ENCODE results near the gene SEPTIN8. TPM values are rescaled to one million over a fixed set of nuclear protein-coding genes. Genes with fewer than 3 reads are reported as not detected.
A peak's percentile ranks its signal among the peaks of the same experiment; 100 is the strongest.

SEPTIN8 gene
- total RNA-seq, 1 donor from 2014 or later = 97.5 TPM

DNA sequence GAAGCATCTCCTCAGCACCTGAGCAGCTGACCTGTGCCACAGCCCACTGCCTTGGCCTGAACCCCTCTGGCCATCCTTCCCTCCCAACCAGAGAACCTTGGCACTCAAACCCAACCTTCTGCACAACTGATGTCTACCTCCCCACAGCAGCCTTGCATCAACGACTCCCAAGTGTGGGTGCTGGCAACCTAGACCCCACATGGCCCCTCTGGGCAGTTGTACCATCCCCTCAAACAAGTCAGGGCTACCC is 10.3 kb downstream of the SEPTIN8 start:
- no peaks in the 10 kb centered on the region for H3K9me3 ChIP-seq (ENCODE audit: insufficient read depth, low read depth, low read length)
- H3K27ac ChIP-seq (ENCODE audit: low read depth, low read length) = no peak overlapping the region
- H2AFZ ChIP-seq (ENCODE audit: low read depth, low read length) = no peak overlapping the region
- H4K20me1 ChIP-seq (ENCODE audit: insufficient read depth, low read length) = peaks cover 58% of the 10 kb centered on the region
- Mint-ChIP-seq H3K4me1 (ENCODE audit: low read depth, unreplicated experiment) (peaks cover 28% of the 10 kb centered on the region), H3K27ac (ENCODE audit: unreplicated experiment) (peak overlapping the region; percentile 89), H3K36me3 (ENCODE audit: low read depth, unreplicated experiment) (peaks cover 17% of the 10 kb centered on the region), H3K4me3 (ENCODE audit: unreplicated experiment) (no peak overlapping the region), H3K27me3 (ENCODE audit: low read depth, unreplicated experiment) (no peaks in the 10 kb centered on the region), H3K9me3 (ENCODE audit: unreplicated experiment) (no peaks in the 10 kb centered on the region)
- TF ChIP-seq EZH2 (IDR thresholded peaks at IDR 0.05; ENCODE audit: insufficient read depth, low read length) = no peak
- TF ChIP-seq, protein P1, sequence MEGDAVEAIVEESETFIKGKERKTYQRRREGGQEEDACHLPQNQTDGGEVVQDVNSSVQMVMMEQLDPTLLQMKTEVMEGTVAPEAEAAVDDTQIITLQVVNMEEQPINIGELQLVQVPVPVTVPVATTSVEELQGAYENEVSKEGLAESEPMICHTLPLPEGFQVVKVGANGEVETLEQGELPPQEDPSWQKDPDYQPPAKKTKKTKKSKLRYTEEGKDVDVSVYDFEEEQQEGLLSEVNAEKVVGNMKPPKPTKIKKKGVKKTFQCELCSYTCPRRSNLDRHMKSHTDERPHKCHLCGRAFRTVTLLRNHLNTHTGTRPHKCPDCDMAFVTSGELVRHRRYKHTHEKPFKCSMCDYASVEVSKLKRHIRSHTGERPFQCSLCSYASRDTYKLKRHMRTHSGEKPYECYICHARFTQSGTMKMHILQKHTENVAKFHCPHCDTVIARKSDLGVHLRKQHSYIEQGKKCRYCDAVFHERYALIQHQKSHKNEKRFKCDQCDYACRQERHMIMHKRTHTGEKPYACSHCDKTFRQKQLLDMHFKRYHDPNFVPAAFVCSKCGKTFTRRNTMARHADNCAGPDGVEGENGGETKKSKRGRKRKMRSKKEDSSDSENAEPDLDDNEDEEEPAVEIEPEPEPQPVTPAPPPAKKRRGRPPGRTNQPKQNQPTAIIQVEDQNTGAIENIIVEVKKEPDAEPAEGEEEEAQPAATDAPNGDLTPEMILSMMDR (IDR thresholded peaks at IDR 0.05; ENCODE audit: insufficient read depth, low read depth, low read length) = no peak
- H3K36me3 ChIP-seq (ENCODE audit: insufficient read depth, low read length) = peaks cover 7% of the 10 kb centered on the region
- no peak overlapping the region for H3K4me2 ChIP-seq (ENCODE audit: low read length)
- no peaks in the 10 kb centered on the region for H3K27me3 ChIP-seq (ENCODE audit: insufficient read depth, low read length)
- FAIRE-seq (no peak), DNase-seq (ENCODE audit: low read depth) (no peak)
- H3K9ac ChIP-seq (ENCODE audit: low read length) = no peak overlapping the region
- H3K4me1 ChIP-seq (ENCODE audit: insufficient read depth, low read length) = peaks cover 15% of the 10 kb centered on the region
- H3K4me3 ChIP-seq (ENCODE audit: insufficient read depth, low read depth, low read length) = no peak overlapping the region
- peaks cover 53% of the 10 kb centered on the region for H3K79me2 ChIP-seq (ENCODE audit: insufficient read depth, low read length)

DNA sequence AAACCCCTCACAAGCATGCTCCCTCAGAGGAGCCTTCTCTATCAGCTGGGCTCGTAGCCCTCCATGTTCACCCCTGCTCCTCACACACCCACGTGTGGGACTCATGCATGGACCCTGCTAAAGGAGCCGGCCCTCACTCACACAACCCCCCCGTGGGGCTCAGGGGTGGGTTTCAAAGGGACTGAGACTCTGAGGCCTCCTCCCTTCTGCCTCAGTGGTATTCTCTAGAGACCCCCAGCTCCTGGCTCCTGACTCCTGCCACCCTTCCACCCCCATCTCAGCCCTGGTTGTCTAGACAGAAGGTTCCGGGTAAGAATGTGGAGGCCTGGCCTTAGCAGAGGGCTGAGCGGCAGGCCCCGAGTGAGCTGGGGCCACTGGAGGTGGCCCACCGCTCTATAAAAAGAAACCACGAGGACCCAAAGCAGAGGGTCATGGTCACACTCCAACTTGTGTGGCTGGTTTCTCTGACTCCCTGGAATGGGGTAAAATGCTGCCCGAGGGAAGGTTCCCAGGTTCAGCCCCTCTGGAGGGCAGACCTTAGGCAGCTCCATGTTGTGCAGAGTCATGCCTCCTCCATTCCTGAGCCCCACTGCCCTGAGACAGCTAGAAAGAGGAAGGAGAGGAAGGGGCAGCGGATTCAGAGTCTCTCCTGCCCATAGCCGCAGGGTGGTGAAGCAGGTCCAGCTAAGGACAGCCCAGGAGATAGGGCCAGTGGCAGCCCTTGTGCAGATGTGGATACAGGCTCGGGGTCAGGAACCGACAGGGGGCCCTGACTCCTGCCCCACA is 10.8 kb downstream of the SEPTIN8 start:
- H3K9ac ChIP-seq (ENCODE audit: low read length) = no peak overlapping the region
- no peak overlapping the region for H2AFZ ChIP-seq (ENCODE audit: low read depth, low read length)
- DNase-seq (ENCODE audit: low read depth) (no peak), FAIRE-seq (no peak)
- H3K27ac Mint-ChIP-seq (ENCODE audit: unreplicated experiment) = no peak overlapping the region
- peaks cover 15% of the 10 kb centered on the region for H3K4me1 ChIP-seq (ENCODE audit: insufficient read depth, low read length)
- H3K36me3 Mint-ChIP-seq (ENCODE audit: low read depth, unreplicated experiment) = peaks cover 20% of the 10 kb centered on the region
- H3K4me2 ChIP-seq (ENCODE audit: low read length) = no peak overlapping the region
- peaks cover 24% of the 10 kb centered on the region for H3K4me1 Mint-ChIP-seq (ENCODE audit: low read depth, unreplicated experiment)
- no peak overlapping the region for H3K4me3 ChIP-seq (ENCODE audit: insufficient read depth, low read depth, low read length)
- H3K27me3 ChIP-seq (ENCODE audit: insufficient read depth, low read length) = no peaks in the 10 kb centered on the region
- peaks cover 7% of the 10 kb centered on the region for H3K36me3 ChIP-seq (ENCODE audit: insufficient read depth, low read length)
- peaks cover 56% of the 10 kb centered on the region for H4K20me1 ChIP-seq (ENCODE audit: insufficient read depth, low read length)
- TF ChIP-seq, protein P1 (IDR thresholded peaks at IDR 0.05; ENCODE audit: insufficient read depth, low read depth, low read length) = no peak
- TF ChIP-seq EZH2 (IDR thresholded peaks at IDR 0.05; ENCODE audit: insufficient read depth, low read length) = no peak
- H3K79me2 ChIP-seq (ENCODE audit: insufficient read depth, low read length) = peaks cover 48% of the 10 kb centered on the region
- H3K27ac ChIP-seq (ENCODE audit: low read depth, low read length) = no peak overlapping the region
- no peaks in the 10 kb centered on the region for H3K9me3 ChIP-seq (ENCODE audit: insufficient read depth, low read depth, low read length)
- no peaks in the 10 kb centered on the region for H3K27me3 Mint-ChIP-seq (ENCODE audit: low read depth, unreplicated experiment)
- no peak overlapping the region for H3K4me3 Mint-ChIP-seq (ENCODE audit: unreplicated experiment)
- no peaks in the 10 kb centered on the region for H3K9me3 Mint-ChIP-seq (ENCODE audit: unreplicated experiment)

DNA sequence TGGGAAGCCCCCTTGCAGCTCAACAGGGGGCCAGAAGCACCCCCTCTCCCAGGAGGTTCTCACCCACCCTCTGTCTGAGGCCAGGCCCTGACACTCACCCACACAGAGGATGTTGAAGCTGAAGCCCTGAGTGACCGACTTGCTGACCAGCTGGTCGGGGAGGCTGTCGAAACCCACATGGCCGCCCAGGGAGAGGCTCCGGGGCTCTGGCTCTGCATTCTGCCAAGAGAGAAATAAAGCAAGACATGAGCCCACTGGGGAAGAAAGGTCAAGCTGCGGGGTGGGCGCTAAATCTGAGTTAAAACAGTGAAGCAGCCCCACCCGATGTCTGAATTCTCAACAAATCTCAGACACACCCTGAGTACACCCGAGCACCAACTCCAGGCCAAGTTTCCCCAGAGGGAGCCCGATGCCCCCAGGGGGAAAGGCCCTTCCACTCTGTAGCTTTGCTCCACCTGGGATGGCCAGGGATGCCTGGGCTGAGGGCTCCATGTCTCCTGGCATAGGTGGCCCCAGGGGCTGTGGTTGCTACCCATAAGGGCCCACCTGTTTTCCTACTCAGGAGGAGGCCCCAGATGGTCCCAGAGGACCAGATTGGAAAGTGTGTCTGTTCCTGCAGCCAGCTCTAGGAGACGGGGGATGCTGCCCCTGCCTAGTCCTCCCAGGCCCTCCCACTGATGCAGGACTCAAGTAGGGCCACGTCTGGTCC is 11.6 kb downstream of the SEPTIN8 start:
- FAIRE-seq (no peak), DNase-seq (ENCODE audit: low read depth) (no peak)
- H3K4me3 ChIP-seq (ENCODE audit: insufficient read depth, low read depth, low read length) = no peak overlapping the region
- H3K79me2 ChIP-seq (ENCODE audit: insufficient read depth, low read length) = peaks cover 40% of the 10 kb centered on the region
- H3K36me3 ChIP-seq (ENCODE audit: insufficient read depth, low read length) = peaks cover 8% of the 10 kb centered on the region
- Mint-ChIP-seq H3K4me1 (ENCODE audit: low read depth, unreplicated experiment) (peaks cover 19% of the 10 kb centered on the region), H3K4me3 (ENCODE audit: unreplicated experiment) (no peak overlapping the region), H3K36me3 (ENCODE audit: low read depth, unreplicated experiment) (peaks cover 22% of the 10 kb centered on the region), H3K27me3 (ENCODE audit: low read depth, unreplicated experiment) (no peaks in the 10 kb centered on the region), H3K27ac (ENCODE audit: unreplicated experiment) (no peak overlapping the region), H3K9me3 (ENCODE audit: unreplicated experiment) (no peaks in the 10 kb centered on the region)
- no peak overlapping the region for H3K27ac ChIP-seq (ENCODE audit: low read depth, low read length)
- H2AFZ ChIP-seq (ENCODE audit: low read depth, low read length) = no peak overlapping the region
- H4K20me1 ChIP-seq (ENCODE audit: insufficient read depth, low read length) = peaks cover 48% of the 10 kb centered on the region
- no peaks in the 10 kb centered on the region for H3K27me3 ChIP-seq (ENCODE audit: insufficient read depth, low read length)
- no peaks in the 10 kb centered on the region for H3K9me3 ChIP-seq (ENCODE audit: insufficient read depth, low read depth, low read length)
- no peak overlapping the region for H3K9ac ChIP-seq (ENCODE audit: low read length)
- TF ChIP-seq EZH2 (IDR thresholded peaks at IDR 0.05; ENCODE audit: insufficient read depth, low read length) = no peak
- TF ChIP-seq, protein P1 (IDR thresholded peaks at IDR 0.05; ENCODE audit: insufficient read depth, low read depth, low read length) = no peak
- no peak overlapping the region for H3K4me2 ChIP-seq (ENCODE audit: low read length)
- peaks cover 15% of the 10 kb centered on the region for H3K4me1 ChIP-seq (ENCODE audit: insufficient read depth, low read length)
